GM10248 (cell line): ENCODE results near the gene ERC2.

ENCODE experiments used
- CTCF ChIA-PET: fragments of 300-600 bp; sonication (Branson Sonifier 250); formaldehyde crosslinking; extraction: SDS; loops from one replicate; lab custom pipeline; 2021; ENCODE audit warnings: antibody characterized with exemption; lab: Yijun Ruan, JAX
- POLR2A ChIA-PET: fragments of 350-650 bp; sonication (Branson Sonifier 250); formaldehyde crosslinking; extraction: SDS; loops from one replicate; lab custom pipeline; 2020; ENCODE audit warnings: antibody characterized with exemption; lab: Yijun Ruan, JAX
- DNase-seq: peaks from one replicate; pipeline ENCODE4 v3.0.0; 2012; ENCODE audit errors: extremely low spot score
- TF ChIP-seq, protein P1 (sequence below): IDR thresholded peaks from 2 replicates; pipeline ENCODE4 v1.5.1; 2012; ENCODE audit warnings: mild to moderate bottlenecking, low read depth; ENCODE audit errors: extremely low read depth, missing control alignments, control extremely low read depth

ERC2 gene

DNA sequence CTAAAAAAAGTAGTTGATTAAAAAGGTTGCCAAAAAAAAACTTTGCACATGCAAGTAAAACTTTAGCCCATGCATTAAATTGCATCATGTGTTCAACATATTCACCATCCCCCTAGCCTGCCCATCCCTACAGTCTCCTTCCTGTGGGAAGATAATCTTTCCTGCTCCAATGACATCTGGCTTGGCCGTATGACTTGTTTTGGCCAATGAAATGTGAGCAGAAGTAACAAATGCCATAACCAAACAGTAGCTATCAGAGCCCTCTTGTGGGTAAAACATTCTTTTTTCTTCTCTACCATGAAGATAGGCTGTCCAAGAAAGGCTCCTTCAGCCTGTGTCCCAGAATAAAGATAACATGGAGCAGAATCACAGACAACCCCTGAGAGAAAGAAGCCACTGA lies 15.3 kb downstream of the ERC2 start:
- CTCF ChIA-PET, result interaction anchor here (1.1 kb wide), 1 partner anchor 41 kb away, joined by 3 read pairs; no protein-coding TSS in a partner anchor
- TF ChIP-seq, protein P1, sequence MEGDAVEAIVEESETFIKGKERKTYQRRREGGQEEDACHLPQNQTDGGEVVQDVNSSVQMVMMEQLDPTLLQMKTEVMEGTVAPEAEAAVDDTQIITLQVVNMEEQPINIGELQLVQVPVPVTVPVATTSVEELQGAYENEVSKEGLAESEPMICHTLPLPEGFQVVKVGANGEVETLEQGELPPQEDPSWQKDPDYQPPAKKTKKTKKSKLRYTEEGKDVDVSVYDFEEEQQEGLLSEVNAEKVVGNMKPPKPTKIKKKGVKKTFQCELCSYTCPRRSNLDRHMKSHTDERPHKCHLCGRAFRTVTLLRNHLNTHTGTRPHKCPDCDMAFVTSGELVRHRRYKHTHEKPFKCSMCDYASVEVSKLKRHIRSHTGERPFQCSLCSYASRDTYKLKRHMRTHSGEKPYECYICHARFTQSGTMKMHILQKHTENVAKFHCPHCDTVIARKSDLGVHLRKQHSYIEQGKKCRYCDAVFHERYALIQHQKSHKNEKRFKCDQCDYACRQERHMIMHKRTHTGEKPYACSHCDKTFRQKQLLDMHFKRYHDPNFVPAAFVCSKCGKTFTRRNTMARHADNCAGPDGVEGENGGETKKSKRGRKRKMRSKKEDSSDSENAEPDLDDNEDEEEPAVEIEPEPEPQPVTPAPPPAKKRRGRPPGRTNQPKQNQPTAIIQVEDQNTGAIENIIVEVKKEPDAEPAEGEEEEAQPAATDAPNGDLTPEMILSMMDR, result no peak
- DNase-seq, result no peak
- POLR2A ChIA-PET, result no interaction called here

DNA sequence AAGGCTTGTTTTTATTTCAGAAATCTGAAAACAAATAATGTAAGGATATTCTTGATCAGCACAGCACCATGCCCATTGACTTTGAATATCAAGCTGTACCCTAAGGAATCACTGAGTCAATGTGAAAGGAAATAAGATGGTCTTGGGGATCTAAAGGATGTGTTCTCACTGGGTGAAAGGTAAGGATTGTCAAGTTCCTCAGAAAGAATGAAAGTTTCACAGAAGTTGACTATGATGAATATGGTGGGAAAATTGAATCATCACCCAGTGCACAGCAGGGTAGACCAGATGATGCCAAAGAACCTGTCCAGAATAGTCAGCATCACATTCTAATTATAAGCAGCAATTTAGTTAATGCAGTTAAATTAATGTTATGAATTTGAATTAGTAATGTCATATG lies 16.2 kb downstream of the ERC2 start:
- CTCF ChIA-PET, result interaction anchor here (1.1 kb wide), 1 partner anchor 42 kb away, joined by 3 read pairs; no protein-coding TSS in a partner anchor
- TF ChIP-seq, protein P1, result no peak
- no peak for DNase-seq
- POLR2A ChIA-PET, result no interaction called here

DNA sequence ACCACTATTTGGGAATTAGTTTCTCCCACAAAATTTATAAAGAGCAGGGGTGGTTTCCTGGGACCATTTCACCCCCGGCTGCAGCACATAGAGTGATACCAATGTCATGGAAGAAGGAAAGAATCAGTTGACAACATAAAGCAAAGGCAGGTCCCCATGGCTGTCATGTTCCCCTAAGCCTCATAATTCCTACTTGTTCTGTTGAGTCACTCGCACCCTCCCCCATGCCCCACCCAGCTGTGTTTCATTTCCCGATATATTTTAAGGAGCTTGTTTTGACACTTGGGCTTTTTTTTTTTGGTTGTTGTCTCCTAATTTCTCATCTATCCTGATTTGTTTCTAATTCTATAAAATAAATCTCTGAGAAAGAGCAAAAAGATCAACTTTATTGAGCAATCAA lies 24.9 kb downstream of the ERC2 start:
- no peak for DNase-seq
- TF ChIP-seq, protein P1, result no peak
- ChIA-PET CTCF (interaction anchor here (1.5 kb wide), 1 partner anchor 43 kb away, joined by 3 read pairs; no protein-coding TSS in a partner anchor), POLR2A (no interaction called here)

DNA sequence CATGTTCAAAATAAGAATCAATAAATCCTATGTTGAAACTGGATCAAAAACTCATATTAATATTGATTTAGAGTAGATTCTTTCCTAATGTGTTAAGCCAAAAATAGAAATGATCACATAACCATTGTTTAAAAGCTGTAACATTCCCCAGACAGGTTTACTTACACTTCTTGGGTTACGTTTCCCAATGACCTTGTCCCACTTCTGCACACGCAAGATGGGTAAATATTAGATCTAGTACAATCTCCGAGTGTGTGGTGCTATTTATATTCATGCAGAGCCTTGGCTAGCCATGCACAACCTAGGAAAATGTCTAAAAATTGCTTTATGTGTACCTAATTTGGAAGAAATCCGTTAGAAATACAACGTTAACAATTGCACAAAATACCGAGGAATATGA lies 39.6 kb downstream of the ERC2 start:
- TF ChIP-seq, protein P1, result no peak
- CTCF ChIA-PET, result no interaction called here
- no peak for DNase-seq
- POLR2A ChIA-PET, result no interaction called here

DNA sequence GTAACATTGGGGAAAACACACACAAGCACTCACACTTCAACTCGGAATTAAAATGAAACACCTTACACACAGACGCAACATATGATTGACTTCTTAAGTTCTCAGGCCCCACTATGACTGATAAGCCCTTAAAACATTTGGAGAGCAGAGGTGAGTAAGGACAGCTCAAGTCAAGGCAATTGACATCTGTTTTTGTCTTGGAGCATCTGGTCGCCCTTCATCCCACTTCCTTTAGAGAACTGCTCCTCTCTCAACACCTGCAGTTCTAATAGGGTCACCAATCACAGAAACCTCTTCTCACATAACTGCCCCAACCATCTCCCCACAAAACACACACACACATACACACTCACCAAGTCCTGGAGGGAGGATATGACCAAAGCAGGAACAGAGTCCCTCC lies 43.4 kb downstream of the ERC2 start:
- POLR2A ChIA-PET, result no interaction called here
- no peak for DNase-seq
- TF ChIP-seq, protein P1, result no peak
- CTCF ChIA-PET, result no interaction called here

DNA sequence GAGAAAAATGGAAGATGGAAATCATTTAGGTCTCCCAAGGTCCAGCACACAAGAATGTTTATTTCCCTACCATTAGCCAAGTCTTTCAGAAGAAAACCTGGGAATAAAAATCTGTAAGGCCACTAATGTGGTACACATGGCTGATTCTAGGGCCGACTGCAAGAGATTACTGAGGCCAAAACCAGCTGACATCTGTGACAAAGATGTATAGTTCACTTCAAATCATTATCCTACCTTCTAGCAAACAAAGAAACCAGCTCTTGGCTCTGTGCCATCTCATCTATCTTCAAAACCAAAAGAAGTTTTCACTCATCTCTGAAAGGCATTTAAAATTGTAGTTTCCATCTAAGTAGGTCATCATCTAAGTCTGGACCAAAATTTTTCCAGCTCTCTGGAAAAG lies 43.9 kb downstream of the ERC2 start:
- TF ChIP-seq, protein P1, result no peak
- DNase-seq, result no peak
- ChIA-PET POLR2A (no interaction called here), CTCF (interaction anchor here (1.2 kb wide), 1 partner anchor 50 kb away, joined by 4 read pairs; no protein-coding TSS in a partner anchor)
